ENCODE results near the gene ACTL10.

GRCh38 chr20:33689973-33690372 is 23.2 kb downstream of the ACTL10 start:
- TF ChIP-seq CTCF (conservative IDR thresholded peaks at IDR 0.05; ENCODE audit: low read length) (no peak), EZH2phosphoT487 (IDR thresholded peaks at IDR 0.05; ENCODE audit: borderline replicate concordance, low read depth, low read length) (no peak)
